Spleen (tissue), 11 donors: ENCODE measurements around the gene EVA1C. TPM values are rescaled to one million over a fixed set of nuclear protein-coding genes. Genes with fewer than 3 reads are reported as not detected.
"Not testable (repeated sequence)": the region's sequence is repeated elsewhere in the genome, so short reads cannot be mapped to it uniquely, and the experiment has no call there.

Experiments
- DNase-seq: peaks from one replicate; pipeline ENCODE4 v3.0.0-alpha.2; 2020
- H3K27ac ChIP-seq, 8 donors: fragments of 200-600 bp; sonication (generic) in 7 of 8; 1 replicate in 4 of 8; 2 replicates in 4 of 8; pipeline versions ENCODE4 v1.5.0 to v1.8.0; 2016 to 2021; ENCODE audit warnings: inconsistent platforms in 4 of 8, mild to moderate bottlenecking in 4 of 8, moderate library complexity in 1 of 8
- H3K27me3 ChIP-seq, 7 donors: fragments of 200-600 bp; sonication (generic) in 6 of 7; replicated peaks in 1 of 7; 1 replicate in 4 of 7; 2 replicates in 3 of 7; pipeline versions ENCODE4 v1.5.0 to v1.8.0; 2016 to 2021; ENCODE audit warnings: inconsistent platforms in 3 of 7, mild to moderate bottlenecking in 1 of 7
- H3K36me3 ChIP-seq, 6 donors: fragments of 200-600 bp; sonication (generic) in 5 of 6; 1 replicate in 4 of 6; 2 replicates in 2 of 6; pipeline versions ENCODE4 v1.5.0 to v1.8.0; 2016 to 2021; ENCODE audit warnings: inconsistent platforms in 2 of 6
- H3K4me1 ChIP-seq, 6 donors: fragments of 200-600 bp; sonication (generic) in 5 of 6; 1 replicate in 3 of 6; 2 replicates in 3 of 6; pipeline versions ENCODE4 v1.5.0 to v1.8.0; 2016 to 2021; ENCODE audit warnings: inconsistent platforms in 3 of 6
- H3K4me3 ChIP-seq, 8 donors: fragments of 200-600 bp; sonication (generic) in 7 of 8; 1 replicate in 4 of 8; 2 replicates in 4 of 8; pipeline versions ENCODE4 v1.5.0 to v1.8.0; 2016 to 2021; ENCODE audit warnings: inconsistent platforms in 4 of 8, mild to moderate bottlenecking in 4 of 8, moderate library complexity in 2 of 8
- H3K9me3 ChIP-seq, 8 donors: fragments of 200-600 bp; sonication (generic) in 7 of 8; 1 replicate in 4 of 8; 2 replicates in 4 of 8; pipeline versions ENCODE4 v1.5.0 to v1.8.0; 2016 to 2021; ENCODE audit warnings: inconsistent platforms in 4 of 8
- POLR2A ChIP-seq, 3 donors: fragments of 450-650 bp; IDR thresholded peaks; one replicate each; pipeline ENCODE4 v1.5.1; 2017; ENCODE audit warnings: antibody characterized with exemption in 3 of 3, mild to moderate bottlenecking in 1 of 3
- POLR2AphosphoS5 ChIP-seq, 3 donors: sonication (generic); formaldehyde crosslinking; IDR thresholded peaks; one replicate each; pipeline ENCODE4 v1.5.1; 2017; ENCODE audit warnings: antibody characterized with exemption in 3 of 3
- WGBS, 5 donors: extraction: QIAGEN DNeasy Blood & Tissue Kit in 3 of 5; methylation state at CpG; one replicate each; pipeline versions ENCODE4 v1.1.5 to v1.1.7; 2013 to 2018; 5-methylcytosine and 5-hydroxymethylcytosine counted together
- intact Hi-C: fragments of 100-400 bp; cut with DNase I; formaldehyde crosslinking; loops from one replicate; pipeline ENCODE4 v1.15.0; 2023; ENCODE audit warnings: low total_unique reads
- polyA plus RNA-seq, 3 donors: library from polyadenylated mRNA; stranded (reverse); fragments of 200-250 nt; gene quantifications; one replicate each; pipeline ENCODE4 v1.2.1, GENCODE V29; 2013
- total RNA-seq, 7 donors: library from RNA; depleted of rRNA in 3 of 7; stranded (reverse); fragments of >200 nt in 3 of 7; fragmentation: NEBNext Ultra II Directional in 4 of 7; extraction: Animal tissue kit (Norgen Biotek cat#: 25700) in 4 of 7; gene quantifications; one replicate each; pipeline versions ENCODE4 v1.1.0 to v1.2.1, GENCODE V29; 2016 to 2021
- TF ChIP-seq, protein P1 (sequence below), 11 experiments: fragments of 200-600 bp in 7 of 11; fragments of 450-650 bp in 4 of 11; sonication (generic) in 4 of 11; IDR thresholded peaks in 8 of 11; conservative IDR thresholded peaks in 3 of 11; 1 replicate in 7 of 11; 2 replicates in 4 of 11; pipeline versions ENCODE4 v1.4.0 to v1.8.0; 2016 to 2021; ENCODE audit warnings: antibody characterized with exemption in 11 of 11, inconsistent platforms in 4 of 11, mild to moderate bottlenecking in 1 of 11
- donor health status: healthy with polysubstance abuse.
- donor health status: DM: no; HTN: no; CAD: no; lungs with moderate emphysema.
- donor health status: DM: no; HTN: no; CAD: no.
- donor health status: Bipolar disorder and iron deficiency.
- donor health status: healthy.
- donor health status: DM: no; HTN: no; CAD: no.
- donor health status: DM: yes; HTN: yes; CAD: no.

The EVA1C gene
- total and polyA plus RNA-seq, 10 donors = 11.9 to 39.4 (median 25.4) TPM

DNA sequence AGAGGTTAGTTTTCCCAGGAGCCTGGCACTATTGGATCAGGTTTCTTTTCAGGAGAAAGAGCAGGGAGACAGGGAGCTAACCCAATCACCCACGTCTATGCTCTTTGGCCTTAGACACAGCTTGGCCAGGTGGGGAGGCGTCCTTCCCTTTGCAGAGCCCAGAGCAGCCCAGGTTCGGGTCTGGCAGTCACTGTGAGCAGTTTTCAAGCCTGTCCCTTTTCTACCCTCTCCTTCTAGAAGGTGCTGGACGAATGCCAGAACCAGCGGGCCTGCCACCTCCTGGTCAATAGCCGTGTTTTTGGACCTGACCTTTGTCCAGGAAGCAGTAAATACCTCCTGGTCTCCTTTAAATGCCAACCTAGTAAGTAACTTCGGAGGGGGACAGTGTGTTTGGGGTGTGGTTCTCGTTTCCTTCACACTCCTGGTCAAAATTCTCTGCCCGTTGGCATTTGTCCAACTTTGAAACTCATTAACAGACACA lies 44.9 kb downstream of the EVA1C start:
- 36 to 65% (median 63%) methylated on average over 9 of the region's 9 CpGs for WGBS, 5 donors
- DNase-seq = peak; percentile 67
- H3K9me3 ChIP-seq = peaks cover 0 to under 1% (median 0%) of the 10 kb centered on the region in 8 donors
- H3K4me3 ChIP-seq = no peak overlapping the region
- peaks cover 0 to 79% (median 0%) of the 10 kb centered on the region in 6 donors for H3K36me3 ChIP-seq
- H3K4me1 ChIP-seq = peaks cover 0 to 20% (median 8%) of the 10 kb centered on the region in 6 donors
- intact Hi-C loops = no loop called here
- TF ChIP-seq, protein P1, sequence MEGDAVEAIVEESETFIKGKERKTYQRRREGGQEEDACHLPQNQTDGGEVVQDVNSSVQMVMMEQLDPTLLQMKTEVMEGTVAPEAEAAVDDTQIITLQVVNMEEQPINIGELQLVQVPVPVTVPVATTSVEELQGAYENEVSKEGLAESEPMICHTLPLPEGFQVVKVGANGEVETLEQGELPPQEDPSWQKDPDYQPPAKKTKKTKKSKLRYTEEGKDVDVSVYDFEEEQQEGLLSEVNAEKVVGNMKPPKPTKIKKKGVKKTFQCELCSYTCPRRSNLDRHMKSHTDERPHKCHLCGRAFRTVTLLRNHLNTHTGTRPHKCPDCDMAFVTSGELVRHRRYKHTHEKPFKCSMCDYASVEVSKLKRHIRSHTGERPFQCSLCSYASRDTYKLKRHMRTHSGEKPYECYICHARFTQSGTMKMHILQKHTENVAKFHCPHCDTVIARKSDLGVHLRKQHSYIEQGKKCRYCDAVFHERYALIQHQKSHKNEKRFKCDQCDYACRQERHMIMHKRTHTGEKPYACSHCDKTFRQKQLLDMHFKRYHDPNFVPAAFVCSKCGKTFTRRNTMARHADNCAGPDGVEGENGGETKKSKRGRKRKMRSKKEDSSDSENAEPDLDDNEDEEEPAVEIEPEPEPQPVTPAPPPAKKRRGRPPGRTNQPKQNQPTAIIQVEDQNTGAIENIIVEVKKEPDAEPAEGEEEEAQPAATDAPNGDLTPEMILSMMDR (IDR thresholded peaks at IDR 0.05 in 8 of 11, conservative IDR thresholded peaks at IDR 0.05 in 3 of 11) = no peak
- peak in 1 of 3 donors; percentile 6 for TF ChIP-seq POLR2AphosphoS5 (IDR thresholded peaks at IDR 0.05)
- peak overlapping the region in 5 of 8 donors; percentile 22 to 66 (median 46) for H3K27ac ChIP-seq
- H3K27me3 ChIP-seq = no peaks in the 10 kb centered on the region

DNA sequence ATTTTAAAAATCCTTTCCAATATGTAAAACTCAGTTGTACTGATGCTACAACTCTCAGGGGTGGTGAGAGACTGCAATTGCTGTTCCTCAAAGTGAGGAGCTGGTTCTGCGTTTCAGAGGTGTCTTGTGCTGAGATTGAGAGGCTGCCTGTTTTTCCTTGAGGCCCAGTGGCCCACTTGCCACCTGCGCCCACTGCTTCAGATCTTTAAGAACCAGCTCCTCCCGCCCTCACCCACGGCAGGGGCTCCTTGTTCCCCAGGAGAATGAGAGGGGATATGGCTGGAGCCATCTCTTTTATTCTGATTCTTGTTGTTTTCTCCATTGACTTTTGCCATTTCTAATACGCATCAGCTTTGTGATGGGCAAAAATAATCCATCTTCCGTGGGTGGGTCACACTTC lies 45.5 kb downstream of the EVA1C start:
- Histone ChIP-seq H3K9me3 (peaks cover 0 to 4% (median 0%) of the 10 kb centered on the region in 8 donors), H3K4me3 (no peak overlapping the region), H3K27me3 (no peaks in the 10 kb centered on the region), H3K36me3 (peaks cover 0 to 85% (median 0%) of the 10 kb centered on the region in 6 donors), H3K4me1 (peaks cover 0 to 20% (median 8%) of the 10 kb centered on the region in 6 donors), H3K27ac (peak overlapping the region in 2 of 8 donors; percentile 46 to 55)
- peak; percentile 6 for DNase-seq
- intact Hi-C loops = no loop called here
- WGBS, 5 donors = 80 to 94% (median 92%) methylated on average over 6 of the region's 6 CpGs
- TF ChIP-seq, protein P1 (IDR thresholded peaks at IDR 0.05 in 8 of 11, conservative IDR thresholded peaks at IDR 0.05 in 3 of 11) = no peak
- TF ChIP-seq POLR2A (IDR thresholded peaks at IDR 0.05) = no peak
- TF ChIP-seq POLR2AphosphoS5 (IDR thresholded peaks at IDR 0.05) = no peak

DNA sequence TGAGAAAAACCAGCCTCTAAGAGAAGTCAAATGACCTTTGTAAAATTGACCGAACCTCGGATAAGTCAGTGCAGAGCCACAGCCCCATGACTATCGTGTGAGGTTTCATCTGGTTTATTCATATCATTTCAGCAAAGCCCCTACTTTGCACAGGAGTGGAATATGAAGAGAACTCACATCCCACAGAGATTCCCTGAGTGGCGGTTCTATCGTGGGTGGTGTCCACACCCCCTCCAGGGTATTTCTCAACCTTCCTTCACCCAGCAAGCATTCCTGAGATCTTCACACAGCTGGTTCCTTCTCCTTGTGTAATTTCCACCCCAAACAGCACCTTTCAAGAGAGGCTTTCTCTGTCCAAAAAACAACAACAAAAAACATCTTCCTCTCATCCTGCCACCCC lies 47.5 kb downstream of the EVA1C start:
- H3K4me3 ChIP-seq = no peak overlapping the region
- no peak overlapping the region for H3K27ac ChIP-seq
- H3K9me3 ChIP-seq = peaks cover 0 to 4% (median 0%) of the 10 kb centered on the region in 8 donors
- TF ChIP-seq, protein P1 (IDR thresholded peaks at IDR 0.05 in 8 of 11, conservative IDR thresholded peaks at IDR 0.05 in 3 of 11) = no peak
- TF ChIP-seq POLR2AphosphoS5 (IDR thresholded peaks at IDR 0.05) = no peak
- no peak for TF ChIP-seq POLR2A (IDR thresholded peaks at IDR 0.05)
- DNase-seq = no peak
- intact Hi-C loops = no loop called here
- H3K36me3 ChIP-seq = peaks cover 0 to 74% (median 0%) of the 10 kb centered on the region in 6 donors
- WGBS, 5 donors = 75 to 79% (median 75%) methylated on average over 5 of the region's 5 CpGs
- H3K27me3 ChIP-seq = no peaks in the 10 kb centered on the region
- H3K4me1 ChIP-seq = peaks cover 0 to 20% (median 8%) of the 10 kb centered on the region in 6 donors

DNA sequence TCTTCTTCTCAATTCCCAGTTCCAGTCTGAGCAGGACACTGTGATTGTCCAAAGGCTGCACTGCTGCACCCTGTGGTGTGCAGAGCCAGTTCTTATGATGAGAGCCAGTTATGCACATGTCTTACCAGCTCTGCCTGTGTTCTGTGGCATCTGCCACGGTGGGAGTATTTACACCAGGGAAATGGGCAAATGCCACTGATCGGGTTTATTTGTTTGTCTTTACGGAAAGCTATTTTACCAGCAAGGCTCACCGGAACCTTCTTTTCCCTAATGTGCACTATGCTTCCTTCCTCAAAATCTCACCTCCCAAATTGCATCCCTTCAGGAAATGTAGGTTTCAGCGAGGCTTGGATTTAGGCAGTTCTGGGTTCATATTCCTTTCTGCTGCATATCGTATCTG lies 49.0 kb downstream of the EVA1C start:
- intact Hi-C loops = no loop called here
- Histone ChIP-seq H3K4me3 (no peak overlapping the region), H3K4me1 (peaks cover 0 to 14% (median 8%) of the 10 kb centered on the region in 6 donors), H3K27ac (no peak overlapping the region), H3K36me3 (peaks cover 0 to 75% (median 0%) of the 10 kb centered on the region in 6 donors), H3K9me3 (peaks cover 0 to 4% (median 0%) of the 10 kb centered on the region in 8 donors), H3K27me3 (no peaks in the 10 kb centered on the region)
- DNase-seq = no peak
- TF ChIP-seq, protein P1 (IDR thresholded peaks at IDR 0.05 in 8 of 11, conservative IDR thresholded peaks at IDR 0.05 in 3 of 11) = no peak
- 88 to 95% (median 90%) methylated on average over 6 of the region's 6 CpGs for WGBS, 5 donors

DNA sequence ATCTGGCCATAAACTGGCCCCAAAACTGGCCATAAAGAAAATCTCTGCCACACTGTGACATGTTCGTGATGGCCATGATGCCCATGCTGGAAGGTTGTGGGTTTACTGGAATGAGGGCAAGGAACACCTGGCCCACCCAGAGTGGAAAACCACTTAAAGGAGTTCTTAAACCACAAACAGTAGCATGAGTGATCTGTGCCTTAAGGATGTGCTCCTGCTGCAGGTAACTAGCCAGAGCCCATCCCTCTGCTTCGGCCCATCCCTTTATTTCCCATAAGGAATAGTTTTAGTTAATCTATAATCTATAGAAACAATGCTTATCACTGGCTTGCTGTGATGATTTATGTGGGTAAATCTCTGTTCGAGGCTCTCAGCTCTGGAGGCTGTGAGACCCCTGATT lies 50.1 kb downstream of the EVA1C start:
- peak; percentile 11 for DNase-seq
- H3K4me1 ChIP-seq, H3K27ac ChIP-seq, H3K4me3 ChIP-seq, intact Hi-C loops, H3K9me3 ChIP-seq, H3K27me3 ChIP-seq: not testable (repeated sequence)
- 83 to 96% (median 91%) methylated on average over 3 of the region's 3 CpGs for WGBS, 5 donors
- peaks cover 0 to 70% (median 0%) of the 10 kb centered on the region in 6 donors for H3K36me3 ChIP-seq
